Osteoblast (primary cell): Measurements from ENCODE around the gene TF. TPM values are rescaled to one million over a fixed set of nuclear protein-coding genes. Genes with fewer than 3 reads are reported as not detected.

Experiments used
- DNase-seq: peaks from one replicate; pipeline ENCODE4 v3.0.0; 2011; ENCODE audit warnings: low spot score, mixed read lengths; ENCODE audit not compliant: insufficient read length; ENCODE audit errors: missing footprints
- H2AFZ ChIP-seq: 2 replicates; pipeline ENCODE4 v1.6.0; 2011; ENCODE audit warnings: mild to moderate bottlenecking, low read length
- H3K27ac ChIP-seq: 2 replicates; pipeline ENCODE4 v1.5.1; 2011; ENCODE audit warnings: mild to moderate bottlenecking, low read depth, low read length, moderate library complexity
- H3K27me3 ChIP-seq: 2 replicates; pipeline ENCODE4 v1.6.0; 2012; ENCODE audit warnings: mild to moderate bottlenecking, control low read depth, inconsistent platforms, low read length, moderate library complexity; ENCODE audit not compliant: insufficient read depth
- H3K36me3 ChIP-seq: 2 replicates; pipeline ENCODE4 v1.5.1; 2011; ENCODE audit warnings: mild to moderate bottlenecking, low read length, control low read depth, moderate library complexity; ENCODE audit not compliant: insufficient read depth
- H3K4me1 ChIP-seq: 2 replicates; pipeline ENCODE4 v1.5.1; 2011; ENCODE audit warnings: mild to moderate bottlenecking, low read length, control low read depth, moderate library complexity; ENCODE audit not compliant: insufficient read depth
- H3K4me2 ChIP-seq: 2 replicates; pipeline ENCODE4 v1.6.0; 2011; ENCODE audit warnings: mild to moderate bottlenecking, low read length; ENCODE audit not compliant: insufficient read depth
- H3K4me3 ChIP-seq: fragments of 200-600 bp; sonication (generic); 3 replicates; pipeline ENCODE4 v1.5.1; 2012; ENCODE audit warnings: mild to moderate bottlenecking, low read length, inconsistent platforms; ENCODE audit not compliant: insufficient read depth
- H3K79me2 ChIP-seq: 2 replicates; pipeline ENCODE4 v1.6.0; 2012; ENCODE audit warnings: mild to moderate bottlenecking, low read length, control low read depth, inconsistent platforms; ENCODE audit not compliant: insufficient read depth
- H3K9me3 ChIP-seq: 2 replicates; pipeline ENCODE4 v1.5.1; 2011; ENCODE audit warnings: low read depth, low read length, control low read depth
- H4K20me1 ChIP-seq: 2 replicates; pipeline ENCODE4 v1.6.0; 2012; ENCODE audit warnings: mild to moderate bottlenecking, low read length, control low read depth; ENCODE audit not compliant: insufficient read depth
- total RNA-seq: library from RNA; depleted of rRNA; stranded (reverse); fragments of >200 nt; gene quantifications from 2 replicates; pipeline ENCODE4 v1.2.3, GENCODE V29; 2012
- TF ChIP-seq, protein P1 (sequence below): IDR thresholded peaks from 2 replicates; pipeline ENCODE4 v1.5.1; 2011; ENCODE audit warnings: mild to moderate bottlenecking, low read depth, low read length, moderate library complexity; ENCODE audit errors: extremely low read depth

Gene TF
- total RNA-seq, 1 donor: 0.36 TPM

DNA sequence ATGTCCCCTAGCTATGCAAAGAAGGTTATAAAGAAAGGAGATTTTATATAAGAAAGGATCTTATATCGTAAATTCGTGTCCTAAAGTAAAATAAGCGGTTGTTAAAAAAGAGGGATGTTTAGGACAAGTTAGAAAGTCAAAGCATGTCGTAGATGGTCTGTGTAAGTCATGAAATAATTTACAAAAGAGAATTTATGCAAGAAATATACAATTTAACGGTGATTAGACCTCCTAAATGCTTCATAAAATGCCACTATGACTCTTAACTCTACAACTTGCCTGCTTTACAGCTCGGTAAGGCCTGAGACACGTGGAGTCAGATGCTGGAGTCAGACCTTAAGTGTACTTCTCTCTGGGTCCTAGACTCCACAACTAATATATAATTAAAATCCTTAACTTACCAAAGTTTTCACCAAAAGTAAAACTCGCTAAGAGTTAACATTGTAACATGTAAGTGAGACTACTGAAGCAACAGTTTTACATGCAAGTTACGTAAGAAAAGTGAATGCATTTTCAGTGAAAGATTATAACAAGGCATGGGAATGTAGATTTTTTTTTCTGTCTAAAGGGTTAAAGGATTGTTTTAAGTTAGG lies 46.1 kb downstream of the TF start:
- Histone ChIP-seq H3K36me3 (no peaks in the 10 kb centered on the region), H3K27ac (no peak overlapping the region), H4K20me1 (no peaks in the 10 kb centered on the region), H3K9me3 (peaks cover 2% of the 10 kb centered on the region), H3K4me1 (no peaks in the 10 kb centered on the region), H3K27me3 (no peaks in the 10 kb centered on the region), H2AFZ (no peak overlapping the region), H3K4me2 (no peak overlapping the region), H3K4me3 (no peak overlapping the region), H3K79me2 (no peaks in the 10 kb centered on the region)
- TF ChIP-seq, protein P1, sequence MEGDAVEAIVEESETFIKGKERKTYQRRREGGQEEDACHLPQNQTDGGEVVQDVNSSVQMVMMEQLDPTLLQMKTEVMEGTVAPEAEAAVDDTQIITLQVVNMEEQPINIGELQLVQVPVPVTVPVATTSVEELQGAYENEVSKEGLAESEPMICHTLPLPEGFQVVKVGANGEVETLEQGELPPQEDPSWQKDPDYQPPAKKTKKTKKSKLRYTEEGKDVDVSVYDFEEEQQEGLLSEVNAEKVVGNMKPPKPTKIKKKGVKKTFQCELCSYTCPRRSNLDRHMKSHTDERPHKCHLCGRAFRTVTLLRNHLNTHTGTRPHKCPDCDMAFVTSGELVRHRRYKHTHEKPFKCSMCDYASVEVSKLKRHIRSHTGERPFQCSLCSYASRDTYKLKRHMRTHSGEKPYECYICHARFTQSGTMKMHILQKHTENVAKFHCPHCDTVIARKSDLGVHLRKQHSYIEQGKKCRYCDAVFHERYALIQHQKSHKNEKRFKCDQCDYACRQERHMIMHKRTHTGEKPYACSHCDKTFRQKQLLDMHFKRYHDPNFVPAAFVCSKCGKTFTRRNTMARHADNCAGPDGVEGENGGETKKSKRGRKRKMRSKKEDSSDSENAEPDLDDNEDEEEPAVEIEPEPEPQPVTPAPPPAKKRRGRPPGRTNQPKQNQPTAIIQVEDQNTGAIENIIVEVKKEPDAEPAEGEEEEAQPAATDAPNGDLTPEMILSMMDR: no peak
- DNase-seq: no peak

DNA sequence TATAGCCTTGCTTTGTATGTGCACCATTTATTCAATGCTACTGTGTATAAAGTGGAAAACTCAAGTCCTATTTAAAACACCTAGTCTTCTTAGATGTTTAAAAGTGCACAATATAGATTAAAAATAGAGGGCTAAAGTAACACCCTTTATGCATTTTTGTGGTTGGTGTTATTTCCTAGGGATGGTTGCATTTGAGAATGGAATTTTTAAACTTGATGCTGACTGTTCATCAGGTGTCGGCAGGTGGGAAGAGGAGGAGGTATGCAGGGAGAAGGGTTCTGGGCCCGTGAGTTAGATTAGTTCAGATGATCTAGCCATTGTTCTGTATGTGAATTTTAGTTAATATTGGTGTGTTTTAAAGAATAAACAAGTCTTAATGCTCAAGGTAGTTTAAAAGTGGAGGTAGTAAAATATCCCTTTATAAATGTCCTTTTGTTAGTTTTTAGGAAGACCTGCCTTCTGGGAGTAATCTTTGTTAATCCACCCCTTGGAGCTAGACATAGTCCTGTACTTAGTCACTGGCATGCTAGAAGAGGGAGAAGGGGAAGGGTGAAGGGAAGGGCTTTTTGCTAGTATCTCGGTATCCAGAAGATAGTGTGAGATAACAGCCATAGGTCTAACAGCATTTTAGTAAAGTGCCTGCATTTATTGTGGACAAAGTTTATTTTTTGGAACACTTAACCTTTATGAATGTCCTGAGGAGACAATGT lies 51.4 kb downstream of the TF start:
- no peaks in the 10 kb centered on the region for H3K36me3 ChIP-seq
- no peak overlapping the region for H3K4me2 ChIP-seq
- no peak overlapping the region for H3K27ac ChIP-seq
- no peak overlapping the region for H3K4me3 ChIP-seq
- peaks cover 3% of the 10 kb centered on the region for H3K27me3 ChIP-seq
- H2AFZ ChIP-seq: no peak overlapping the region
- H4K20me1 ChIP-seq: no peaks in the 10 kb centered on the region
- H3K4me1 ChIP-seq: no peaks in the 10 kb centered on the region
- H3K79me2 ChIP-seq: no peaks in the 10 kb centered on the region
- no peaks in the 10 kb centered on the region for H3K9me3 ChIP-seq
- DNase-seq: no peak
- TF ChIP-seq, protein P1: no peak

DNA sequence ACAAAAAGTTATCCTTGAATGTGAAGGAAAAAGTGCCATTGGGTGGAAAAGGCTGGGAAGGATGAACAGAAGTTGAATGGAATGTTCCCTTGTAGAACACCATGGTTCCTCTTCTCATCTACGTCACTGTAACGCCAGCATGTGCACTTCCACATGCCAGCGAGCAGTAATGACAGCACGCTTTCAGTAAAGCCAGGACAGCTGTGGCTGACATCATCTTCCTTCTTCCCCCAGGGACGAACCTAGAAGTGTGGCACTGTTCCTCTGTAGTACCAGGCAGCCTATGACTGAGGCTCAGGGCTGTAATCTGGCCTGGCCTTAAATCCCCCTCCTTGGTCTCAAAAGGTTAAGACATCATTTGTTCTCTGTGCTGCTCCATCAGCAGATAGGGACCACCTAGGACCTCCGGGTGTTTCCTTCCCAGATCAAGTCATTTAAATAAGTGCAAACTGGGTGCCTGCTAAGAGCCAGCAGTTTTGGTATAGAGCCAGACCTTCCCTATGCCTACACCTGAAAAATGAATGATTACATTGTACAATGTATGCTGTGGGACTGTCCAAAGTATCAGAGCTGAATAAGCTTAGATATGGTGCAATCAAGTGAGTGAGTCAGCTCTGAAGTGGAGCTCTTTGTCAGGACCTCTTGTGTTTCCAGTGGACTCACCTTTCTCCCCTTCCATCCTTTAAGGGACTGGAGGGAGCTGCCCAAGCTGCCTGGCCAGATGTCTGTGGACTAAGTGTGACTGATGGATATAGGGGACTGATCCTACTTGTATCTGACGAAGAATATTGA lies 53.8 kb downstream of the TF start:
- Histone ChIP-seq H4K20me1 (no peaks in the 10 kb centered on the region), H3K4me2 (no peak overlapping the region), H3K27ac (no peak overlapping the region), H3K27me3 (peaks cover 3% of the 10 kb centered on the region), H3K9me3 (no peaks in the 10 kb centered on the region), H2AFZ (no peak overlapping the region), H3K36me3 (no peaks in the 10 kb centered on the region), H3K4me1 (no peaks in the 10 kb centered on the region), H3K79me2 (no peaks in the 10 kb centered on the region), H3K4me3 (no peak overlapping the region)
- TF ChIP-seq, protein P1: no peak
- no peak for DNase-seq

DNA sequence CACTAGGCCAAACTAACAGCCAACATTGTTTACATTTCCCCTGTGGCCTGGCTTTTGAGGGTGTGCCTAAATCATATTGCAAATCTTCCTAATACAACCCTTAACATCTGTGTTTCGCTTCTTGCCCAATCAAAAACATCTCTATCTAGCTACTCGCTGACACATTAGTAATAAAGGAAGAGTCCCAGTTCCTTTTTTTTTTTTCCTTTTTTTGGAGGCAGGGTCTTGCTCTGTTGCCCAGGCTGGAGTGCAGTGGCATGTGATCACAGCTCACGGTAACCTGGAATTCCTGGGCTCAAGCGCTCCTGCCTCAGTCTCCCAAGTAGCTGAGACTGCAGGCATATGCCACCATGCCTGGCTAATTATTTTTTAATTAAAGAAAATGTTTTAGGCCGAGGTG lies 57.3 kb downstream of the TF start:
- peaks cover 3% of the 10 kb centered on the region for H3K27me3 ChIP-seq
- TF ChIP-seq, protein P1: no peak
- no peak overlapping the region for H3K4me2 ChIP-seq
- H4K20me1 ChIP-seq: peaks cover 5% of the 10 kb centered on the region
- H3K4me3 ChIP-seq: no peak overlapping the region
- H3K79me2 ChIP-seq: peaks cover 23% of the 10 kb centered on the region
- H3K36me3 ChIP-seq: peaks cover 11% of the 10 kb centered on the region
- no peak for DNase-seq
- H3K9me3 ChIP-seq: no peaks in the 10 kb centered on the region
- no peak overlapping the region for H2AFZ ChIP-seq
- peaks cover 10% of the 10 kb centered on the region for H3K4me1 ChIP-seq
- H3K27ac ChIP-seq: no peak overlapping the region
